Caco-2 (cell line): ENCODE data around the gene C6orf120. TPM values are rescaled to one million over a fixed set of nuclear protein-coding genes. Genes with fewer than 3 reads are reported as not detected.

Experiments
- BruUV-seq: library from RNA; stranded (reverse); fragments of 400-500 nt; replicated peaks from 2 replicates; lab custom pipeline; 2021; lab: Mats Ljungman, UMichigan
- CTCF ChIA-PET: fragments of 300-600 bp; sonication (Branson Sonifier 250); formaldehyde crosslinking; loops from one replicate; lab custom pipeline; 2022; ENCODE audit warnings: antibody characterized with exemption; lab: Charles Lee
- POLR2A ChIA-PET: fragments of 300-600 bp; sonication (Branson Sonifier 250); formaldehyde crosslinking; loops from one replicate; lab custom pipeline; 2022; ENCODE audit warnings: antibody characterized with exemption; lab: Charles Lee
- DNase-seq, 2 experiments: peaks; one replicate each; pipeline versions ENCODE4 v3.0.0 to v3.0.0-alpha.2; 2020 to 2022
- H3K27me3 ChIP-seq: replicated peaks from 2 replicates; pipeline ENCODE4 v1.6.0; 2011; ENCODE audit warnings: low read length; ENCODE audit not compliant: control insufficient read depth, insufficient read depth
- H3K36me3 ChIP-seq: 2 replicates; pipeline ENCODE4 v1.5.1; 2011; ENCODE audit warnings: low read length; ENCODE audit not compliant: control insufficient read depth, insufficient read depth
- H3K4me1 ChIP-seq: fragments of 250-450 bp; sonication (Bioruptor Pico); 2 replicates; pipeline ENCODE4 v1.5.1; 2020; ENCODE audit warnings: mild to moderate bottlenecking
- H3K4me3 ChIP-seq: 2 replicates; pipeline ENCODE4 v1.5.1; 2011; ENCODE audit warnings: low read depth, mild to moderate bottlenecking, control low read depth, low read length
- H3K9me3 ChIP-seq: fragments of 250-450 bp; sonication (Bioruptor Pico); 2 replicates; pipeline ENCODE4 v1.5.1; 2020; ENCODE audit warnings: mild to moderate bottlenecking, moderate library complexity
- H3K27ac Mint-ChIP-seq: one replicate; pipeline ENCODE4 v1.8.0; 2022; ENCODE audit warnings: mixed read lengths; ENCODE audit not compliant: unreplicated experiment
- H3K27me3 Mint-ChIP-seq: one replicate; pipeline ENCODE4 v1.8.0; 2022; ENCODE audit warnings: mixed read lengths; ENCODE audit not compliant: insufficient read depth, unreplicated experiment
- H3K36me3 Mint-ChIP-seq: one replicate; pipeline ENCODE4 v1.8.0; 2022; ENCODE audit warnings: mild to moderate bottlenecking, mixed read lengths; ENCODE audit not compliant: insufficient read depth, unreplicated experiment
- H3K4me1 Mint-ChIP-seq: one replicate; pipeline ENCODE4 v1.8.0; 2022; ENCODE audit warnings: low read depth, mixed read lengths; ENCODE audit not compliant: unreplicated experiment
- H3K4me3 Mint-ChIP-seq: one replicate; pipeline ENCODE4 v1.8.0; 2022; ENCODE audit warnings: mild to moderate bottlenecking, moderate library complexity, mixed read lengths; ENCODE audit not compliant: unreplicated experiment
- H3K9me3 Mint-ChIP-seq: one replicate; pipeline ENCODE4 v1.8.0; 2022; ENCODE audit warnings: mixed read lengths; ENCODE audit not compliant: unreplicated experiment
- intact Hi-C: fragments of 100-400 bp; cut with micrococcal nuclease; formaldehyde crosslinking; loops from one replicate; pipeline ENCODE4 v1.10.0; 2022; ENCODE audit not compliant: unreplicated experiment
- total RNA-seq: library from RNA; stranded (reverse); gene quantifications from 2 replicates; pipeline ENCODE4 v1.2.3, GENCODE V29; 2022
- TF ChIP-seq, protein P1 (sequence below), 2 experiments: fragments of 200-600 bp in 1 of 2; IDR thresholded peaks; 1 replicate in 1 of 2; 2 replicates in 1 of 2; pipeline versions ENCODE4 v1.5.1 to v1.8.0; 2011 to 2022; ENCODE audit warnings: antibody characterized with exemption in 1 of 2, control low read depth in 1 of 2, inconsistent platforms in 1 of 2, low read depth in 1 of 2, low read length in 1 of 2, mild to moderate bottlenecking in 1 of 2, moderate library complexity in 1 of 2; ENCODE audit not compliant: insufficient read depth in 1 of 2, severe bottlenecking in 1 of 2, unreplicated experiment in 1 of 2

The C6orf120 gene
- total RNA-seq, 1 experiment from 2014 or later, result 26.4 TPM

DNA sequence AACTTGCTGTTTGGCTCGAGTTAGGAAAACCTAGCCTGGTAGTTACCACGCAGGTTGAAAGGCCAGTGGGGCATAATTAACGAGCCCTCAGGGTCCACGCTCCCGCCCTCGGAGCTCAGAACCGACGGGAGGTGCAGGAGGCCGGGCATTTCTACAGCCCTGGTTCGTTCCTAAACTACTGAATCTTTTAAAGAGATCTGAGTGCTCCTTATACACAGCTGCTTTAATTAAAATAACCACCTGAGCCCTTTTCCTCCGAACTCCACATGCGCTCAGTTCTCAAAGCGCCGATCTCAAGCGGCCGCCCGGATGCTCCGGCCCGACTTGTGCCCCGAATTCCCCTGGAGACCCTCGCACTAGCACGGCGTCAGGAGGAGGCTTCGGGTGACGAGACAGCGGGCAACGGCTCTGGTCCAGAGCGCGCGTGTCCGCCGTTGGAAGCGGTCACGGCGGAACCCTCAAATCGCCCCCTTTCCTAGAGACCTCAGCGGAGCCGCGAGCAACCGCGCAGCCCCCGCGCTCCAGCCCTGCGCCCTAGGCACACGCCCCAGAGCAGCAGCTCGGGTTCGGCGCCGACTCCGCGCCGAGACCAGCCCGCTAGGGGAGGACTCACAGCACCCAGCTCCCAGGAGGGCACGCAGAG, 494 bp upstream of the C6orf120 start:
- Mint-ChIP-seq H3K36me3 (peaks cover 52% of the 10 kb centered on the region), H3K27me3 (no peaks in the 10 kb centered on the region), H3K4me3 (peak overlapping the region; percentile 85), H3K9me3 (no peaks in the 10 kb centered on the region), H3K27ac (peak overlapping the region; percentile 85), H3K4me1 (peaks cover 10% of the 10 kb centered on the region)
- peaks cover 25% of the 10 kb centered on the region for H3K4me1 ChIP-seq
- BruUV-seq, result TSS peak; percentile 81
- no peaks in the 10 kb centered on the region for H3K9me3 ChIP-seq
- TF ChIP-seq, protein P1, sequence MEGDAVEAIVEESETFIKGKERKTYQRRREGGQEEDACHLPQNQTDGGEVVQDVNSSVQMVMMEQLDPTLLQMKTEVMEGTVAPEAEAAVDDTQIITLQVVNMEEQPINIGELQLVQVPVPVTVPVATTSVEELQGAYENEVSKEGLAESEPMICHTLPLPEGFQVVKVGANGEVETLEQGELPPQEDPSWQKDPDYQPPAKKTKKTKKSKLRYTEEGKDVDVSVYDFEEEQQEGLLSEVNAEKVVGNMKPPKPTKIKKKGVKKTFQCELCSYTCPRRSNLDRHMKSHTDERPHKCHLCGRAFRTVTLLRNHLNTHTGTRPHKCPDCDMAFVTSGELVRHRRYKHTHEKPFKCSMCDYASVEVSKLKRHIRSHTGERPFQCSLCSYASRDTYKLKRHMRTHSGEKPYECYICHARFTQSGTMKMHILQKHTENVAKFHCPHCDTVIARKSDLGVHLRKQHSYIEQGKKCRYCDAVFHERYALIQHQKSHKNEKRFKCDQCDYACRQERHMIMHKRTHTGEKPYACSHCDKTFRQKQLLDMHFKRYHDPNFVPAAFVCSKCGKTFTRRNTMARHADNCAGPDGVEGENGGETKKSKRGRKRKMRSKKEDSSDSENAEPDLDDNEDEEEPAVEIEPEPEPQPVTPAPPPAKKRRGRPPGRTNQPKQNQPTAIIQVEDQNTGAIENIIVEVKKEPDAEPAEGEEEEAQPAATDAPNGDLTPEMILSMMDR (IDR thresholded peaks at IDR 0.05; ENCODE audit: insufficient read depth in 1 of 2, low read depth in 1 of 2, low read length in 1 of 2, severe bottlenecking in 1 of 2, unreplicated experiment in 1 of 2), result no peak
- H3K4me3 ChIP-seq, result peak overlapping the region; percentile 87
- peak in 1 of 2 experiments; percentile 20 for DNase-seq
- no peaks in the 10 kb centered on the region for H3K27me3 ChIP-seq
- CTCF ChIA-PET, result no interaction called here
- H3K36me3 ChIP-seq, result peaks cover 1% of the 10 kb centered on the region
- POLR2A ChIA-PET, result interaction anchor here (0.6 to 1.0 kb wide), 4 partner anchors 10 to 84 kb away, joined by 3 to 5 read pairs (median 3); no protein-coding TSS in a partner anchor
- intact Hi-C loops, result loop anchor here (5.0 kb wide), 3 partner anchors 591 to 851 kb away; partner anchors contain the start of genes DLL1, PSMB1 and TBP

DNA sequence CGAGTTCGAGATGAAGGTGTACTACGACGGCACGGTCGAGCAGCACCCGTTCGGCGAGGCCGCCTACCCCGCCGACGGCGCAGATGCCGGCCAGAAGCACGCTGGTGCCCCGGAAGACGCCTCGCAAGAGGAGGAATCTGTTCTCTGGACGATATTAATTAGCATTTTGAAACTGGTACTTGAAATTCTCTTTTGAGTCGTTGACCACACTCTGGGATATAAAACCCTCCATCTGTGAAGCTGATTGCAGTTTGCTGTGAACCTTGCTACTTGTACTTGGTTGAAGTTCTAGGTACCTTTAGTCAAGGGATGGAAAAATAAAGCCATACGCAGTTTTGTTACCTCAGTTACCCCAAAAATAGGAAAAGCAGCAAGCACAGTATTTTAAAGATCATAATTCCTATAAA, 917 bp downstream of the C6orf120 start:
- Mint-ChIP-seq H3K4me1 (peaks cover 13% of the 10 kb centered on the region), H3K27ac (peak overlapping the region; percentile 85), H3K4me3 (peak overlapping the region; percentile 85), H3K9me3 (no peaks in the 10 kb centered on the region), H3K36me3 (peaks cover 40% of the 10 kb centered on the region), H3K27me3 (no peaks in the 10 kb centered on the region)
- no peak for DNase-seq
- no peaks in the 10 kb centered on the region for H3K27me3 ChIP-seq
- TF ChIP-seq, protein P1 (IDR thresholded peaks at IDR 0.05; ENCODE audit: insufficient read depth in 1 of 2, low read depth in 1 of 2, low read length in 1 of 2, severe bottlenecking in 1 of 2, unreplicated experiment in 1 of 2), result no peak
- BruUV-seq, result no TSS peak
- ChIA-PET POLR2A (interaction anchor here (1.7 kb wide), 1 partner anchor 15 kb away, joined by 3 read pairs; no protein-coding TSS in a partner anchor), CTCF (no interaction called here)
- H3K9me3 ChIP-seq, result no peaks in the 10 kb centered on the region
- peaks cover 1% of the 10 kb centered on the region for H3K36me3 ChIP-seq
- intact Hi-C loops, result loop anchor here (1.0 to 5.0 kb wide), 4 partner anchors 48 to 849 kb away; partner anchors contain the start of genes DLL1, DYNLT2, ERMARD and PSMB1
- H3K4me1 ChIP-seq, result peaks cover 25% of the 10 kb centered on the region
- peak overlapping the region; percentile 87 for H3K4me3 ChIP-seq

DNA sequence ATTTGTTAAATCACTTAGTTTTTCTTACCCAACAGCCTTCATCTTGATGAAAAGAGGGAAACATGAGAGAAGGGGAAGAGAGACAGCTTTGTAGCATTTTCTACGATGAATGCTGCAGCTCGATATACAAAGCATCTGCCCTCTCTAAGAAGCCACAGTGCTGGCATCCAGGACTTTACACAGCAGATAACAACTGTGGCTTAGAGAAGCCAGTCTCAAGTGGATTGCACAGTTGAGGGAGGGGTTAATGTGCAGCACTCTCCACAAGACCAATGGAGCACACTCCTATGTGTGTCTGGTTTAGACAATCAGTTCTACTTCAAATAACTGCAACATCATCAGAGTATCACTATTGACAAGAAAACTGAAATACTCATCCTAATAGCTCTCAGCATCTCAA, 5.8 kb downstream of the C6orf120 start:
- H3K4me3 Mint-ChIP-seq, result no peak overlapping the region
- Histone ChIP-seq H3K36me3 (no peaks in the 10 kb centered on the region; the same call in 1 of the 2 replicates), H3K4me3 (no peak overlapping the region), H3K4me1 (peaks cover 16% of the 10 kb centered on the region), H3K27me3 (no peaks in the 10 kb centered on the region), H3K9me3 (no peaks in the 10 kb centered on the region)
- ChIA-PET CTCF (no interaction called here), POLR2A (no interaction called here)
- DNase-seq, result no peak
- no peaks in the 10 kb centered on the region for H3K9me3 Mint-ChIP-seq
- BruUV-seq, result no TSS peak
- H3K27me3 Mint-ChIP-seq, result no peaks in the 10 kb centered on the region
- TF ChIP-seq, protein P1 (IDR thresholded peaks at IDR 0.05; ENCODE audit: insufficient read depth in 1 of 2, low read depth in 1 of 2, low read length in 1 of 2, severe bottlenecking in 1 of 2, unreplicated experiment in 1 of 2), result no peak
- intact Hi-C loops, result no loop called here
- peaks cover 13% of the 10 kb centered on the region for H3K4me1 Mint-ChIP-seq
- H3K36me3 Mint-ChIP-seq, result peaks cover 41% of the 10 kb centered on the region
- H3K27ac Mint-ChIP-seq, result no peak overlapping the region
